ENCODE data around the gene HPCA. TPM values are rescaled to one million over a fixed set of nuclear protein-coding genes. Genes with fewer than 3 reads are reported as not detected.
A peak's percentile ranks its signal among the peaks of the same experiment; 100 is the strongest.

Gene HPCA
- total RNA-seq, 2 donors from 2014 or later = 0.36 TPM; not detected in 1

GRCh38 chr1:32927441-32927840 is 41.1 kb downstream of the HPCA start:
- Mint-ChIP-seq H3K4me3 (no peak overlapping the region), H3K9me3 (peaks cover 0 to 2% of the 10 kb centered on the region in 2 donors), H3K4me1 (ENCODE audit: low read depth) (peaks cover 19% of the 10 kb centered on the region), H3K27ac (peak overlapping the region; percentile 20), H3K27me3 (ENCODE audit: low read depth) (peaks cover 49% of the 10 kb centered on the region), H3K36me3 (ENCODE audit: insufficient read depth in 2 of 2) (peaks cover 3 to 4% of the 10 kb centered on the region in 2 donors)
- DNase-seq = no peak
- no peak for ATAC-seq (replicated peaks in 1 of 2)

GRCh38 chr1:32928285-32928684 is 42.0 kb downstream of the HPCA start:
- Mint-ChIP-seq H3K4me1 (ENCODE audit: low read depth) (peaks cover 19% of the 10 kb centered on the region), H3K4me3 (no peak overlapping the region), H3K36me3 (ENCODE audit: insufficient read depth in 2 of 2) (peaks cover 2 to 3% of the 10 kb centered on the region in 2 donors), H3K27me3 (ENCODE audit: low read depth) (peaks cover 40% of the 10 kb centered on the region), H3K9me3 (peaks cover 0 to 2% of the 10 kb centered on the region in 2 donors), H3K27ac (no peak overlapping the region)
- DNase-seq (no peak), ATAC-seq (replicated peaks in 1 of 2) (no peak)

GRCh38 chr1:32928715-32929114 is 42.4 kb downstream of the HPCA start:
- Mint-ChIP-seq H3K36me3 (ENCODE audit: insufficient read depth in 2 of 2) (peaks cover under 1 to 2% of the 10 kb centered on the region in 2 donors), H3K4me1 (ENCODE audit: low read depth) (peaks cover 19% of the 10 kb centered on the region), H3K9me3 (peaks cover 0 to 2% of the 10 kb centered on the region in 2 donors), H3K27me3 (ENCODE audit: low read depth) (peaks cover 36% of the 10 kb centered on the region), H3K27ac (no peak overlapping the region), H3K4me3 (no peak overlapping the region)
- ATAC-seq (replicated peaks in 1 of 2) = no peak
- no peak for DNase-seq

GRCh38 chr1:32929366-32929765 is 43.1 kb downstream of the HPCA start:
- Mint-ChIP-seq H3K27me3 (ENCODE audit: low read depth) (peaks cover 29% of the 10 kb centered on the region), H3K9me3 (peaks cover 0 to 2% of the 10 kb centered on the region in 2 donors), H3K36me3 (ENCODE audit: insufficient read depth in 2 of 2) (peaks cover 0 to 2% of the 10 kb centered on the region in 2 donors), H3K4me1 (ENCODE audit: low read depth) (peaks cover 18% of the 10 kb centered on the region), H3K4me3 (no peak overlapping the region), H3K27ac (no peak overlapping the region)
- ATAC-seq (replicated peaks in 1 of 2) (no peak), DNase-seq (no peak)

- Mint-ChIP-seq H3K4me1 (ENCODE audit: low read depth) (peaks cover 11% of the 10 kb centered on the region), H3K27ac (no peak overlapping the region), H3K9me3 (peaks cover 0 to 2% of the 10 kb centered on the region in 2 donors), H3K4me3 (no peak overlapping the region), H3K36me3 (ENCODE audit: insufficient read depth in 2 of 2) (peaks cover 2 to 13% of the 10 kb centered on the region in 2 donors), H3K27me3 (ENCODE audit: low read depth) (peaks cover 5% of the 10 kb centered on the region)
- no peak for DNase-seq
- ATAC-seq (replicated peaks in 1 of 2) = no peak
These were observed 45.5 kb downstream of the HPCA start for GRCh38 chr1:32931760-32932159.

GRCh38 chr1:32933742-32934322 is 47.5 kb downstream of the HPCA start:
- Mint-ChIP-seq H3K27me3 (ENCODE audit: low read depth) (no peaks in the 10 kb centered on the region), H3K4me1 (ENCODE audit: low read depth) (peaks cover 31% of the 10 kb centered on the region), H3K36me3 (ENCODE audit: insufficient read depth in 2 of 2) (peaks cover 8 to 28% of the 10 kb centered on the region in 2 donors), H3K9me3 (no peaks in the 10 kb centered on the region), H3K4me3 (no peak overlapping the region), H3K27ac (peak overlapping the region; percentile 15)
- DNase-seq = no peak
- ATAC-seq (replicated peaks in 1 of 2) = no peak

GRCh38 chr1:32934535-32934934 is 48.2 kb downstream of the HPCA start:
- H3K4me3 Mint-ChIP-seq = no peak overlapping the region
- no peak for DNase-seq
- H3K4me1 Mint-ChIP-seq (ENCODE audit: low read depth) = peaks cover 38% of the 10 kb centered on the region
- no peak for ATAC-seq (replicated peaks in 1 of 2)
- H3K36me3 Mint-ChIP-seq (ENCODE audit: insufficient read depth in 2 of 2) = peaks cover 8 to 32% of the 10 kb centered on the region in 2 donors
- H3K9me3 Mint-ChIP-seq = no peaks in the 10 kb centered on the region
- H3K27me3 Mint-ChIP-seq (ENCODE audit: low read depth) = no peaks in the 10 kb centered on the region
- no peak overlapping the region for H3K27ac Mint-ChIP-seq

- no peak overlapping the region for H3K4me3 Mint-ChIP-seq
- H3K36me3 Mint-ChIP-seq (ENCODE audit: insufficient read depth in 2 of 2) = peaks cover 14 to 39% of the 10 kb centered on the region in 2 donors
- DNase-seq (no peak), ATAC-seq (replicated peaks in 1 of 2) (no peak)
- no peaks in the 10 kb centered on the region for H3K9me3 Mint-ChIP-seq
- peaks cover 53% of the 10 kb centered on the region for H3K4me1 Mint-ChIP-seq (ENCODE audit: low read depth)
- no peaks in the 10 kb centered on the region for H3K27me3 Mint-ChIP-seq (ENCODE audit: low read depth)
- H3K27ac Mint-ChIP-seq = peak overlapping the region; percentile 67
These were observed 50.8 kb downstream of the HPCA start for GRCh38 chr1:32937061-32937460.

- Mint-ChIP-seq H3K9me3 (no peaks in the 10 kb centered on the region), H3K27ac (peak overlapping the region; percentile 86), H3K36me3 (ENCODE audit: insufficient read depth in 2 of 2) (peaks cover 19 to 64% of the 10 kb centered on the region in 2 donors), H3K4me3 (peak overlapping the region in 1 of 2 donors; percentile 58), H3K27me3 (ENCODE audit: low read depth) (no peaks in the 10 kb centered on the region), H3K4me1 (ENCODE audit: low read depth) (peaks cover 58% of the 10 kb centered on the region)
- DNase-seq = peak in 1 of 2 donors; percentile 24
- ATAC-seq (replicated peaks in 1 of 2) = peak; percentile 59 to 74
These were observed 53.5 kb downstream of the HPCA start for GRCh38 chr1:32939655-32940371.

- H3K4me3 Mint-ChIP-seq = no peak overlapping the region
- H3K36me3 Mint-ChIP-seq (ENCODE audit: insufficient read depth in 2 of 2) = peaks cover 14 to 57% of the 10 kb centered on the region in 2 donors
- H3K4me1 Mint-ChIP-seq (ENCODE audit: low read depth) = peaks cover 29% of the 10 kb centered on the region
- no peak for DNase-seq
- H3K27ac Mint-ChIP-seq = peak overlapping the region; percentile 54
- H3K9me3 Mint-ChIP-seq = no peaks in the 10 kb centered on the region
- no peaks in the 10 kb centered on the region for H3K27me3 Mint-ChIP-seq (ENCODE audit: low read depth)
- ATAC-seq (replicated peaks in 1 of 2) = no peak
These were observed 57.9 kb downstream of the HPCA start for GRCh38 chr1:32944180-32944579.

Other genes with a start within 250 kb of the HPCA start
- gene ZBTB8OS, start 235.9 kb upstream of the HPCA start, total RNA-seq = 10 to 100 TPM; 61.2 to 77.4 TPM
- gene RBBP4, start 235.3 kb upstream of the HPCA start, total RNA-seq = 100 to 1,000 TPM; 252 to 274 TPM
- not detected for gene SYNC, start 183.7 kb upstream of the HPCA start, total RNA-seq
- gene YARS1, start 69.1 kb upstream of the HPCA start, total RNA-seq = 100 to 1,000 TPM; 341 to 388 TPM
- gene S100PBP, start 68.8 kb upstream of the HPCA start, total RNA-seq = 10 to 100 TPM; 45.5 to 52.9 TPM
- not detected for gene FNDC5, start 15.6 kb upstream of the HPCA start, total RNA-seq
- gene TMEM54, start 14.9 kb downstream of the HPCA start, total RNA-seq = 1 to 10 TPM; 1.4 to 2.0 TPM
- gene RNF19B, start 78.3 kb downstream of the HPCA start, total RNA-seq = 100 to 1,000 TPM in 1 of 2 donors, 10 to 100 TPM in 1; 99.9 to 148 TPM
- gene AK2, start 150.4 kb downstream of the HPCA start, total RNA-seq = 100 to 1,000 TPM; 217 to 223 TPM
- 1 to 10 TPM; 2.5 to 4.1 TPM for gene AZIN2, start 194.7 kb downstream of the HPCA start, total RNA-seq

Measured in activated T-cell treated with anti-CD3 and anti-CD28 coated beads, Interleukin-2, amount 50 U/mL, for 72 hours (primary cell).